SKM-1 treated with dmso at 0.1 percent for 144 hours (cell line): Measurements from ENCODE around the gene MCRIP2.

Experiments used
- DNase-seq: peaks from one replicate; lab custom pipeline; 2025; ENCODE audit not compliant: unreplicated experiment; lab: John Stamatoyannopoulos, UW

The MCRIP2 gene

DNA sequence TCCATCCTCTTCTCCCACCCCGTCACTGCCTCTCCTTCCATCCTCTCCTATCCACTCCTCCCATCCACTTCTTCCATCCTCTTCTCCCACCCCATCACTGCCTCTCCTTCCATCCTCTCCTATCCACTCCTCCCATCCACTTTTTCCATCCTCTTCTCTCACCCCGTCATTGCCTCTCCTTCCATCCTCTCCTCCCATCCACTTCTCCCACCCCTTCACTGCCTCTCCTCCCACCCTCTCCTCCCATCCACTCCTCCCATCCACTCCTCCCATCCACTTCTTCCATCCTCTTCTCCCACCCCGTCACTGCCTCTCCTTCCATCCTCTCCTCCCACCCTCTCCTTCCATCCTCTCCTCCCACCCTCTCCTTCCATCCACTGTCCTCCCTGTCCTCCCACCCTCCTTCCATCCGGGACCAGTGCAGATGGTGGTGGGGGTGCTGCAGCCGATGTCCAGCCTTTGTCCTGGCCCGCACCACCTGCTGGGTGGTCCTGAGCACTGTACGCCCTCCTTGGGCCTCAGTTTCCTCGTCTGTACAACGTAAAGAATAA, 9.7 kb upstream of the MCRIP2 start:
- no peak for DNase-seq

DNA sequence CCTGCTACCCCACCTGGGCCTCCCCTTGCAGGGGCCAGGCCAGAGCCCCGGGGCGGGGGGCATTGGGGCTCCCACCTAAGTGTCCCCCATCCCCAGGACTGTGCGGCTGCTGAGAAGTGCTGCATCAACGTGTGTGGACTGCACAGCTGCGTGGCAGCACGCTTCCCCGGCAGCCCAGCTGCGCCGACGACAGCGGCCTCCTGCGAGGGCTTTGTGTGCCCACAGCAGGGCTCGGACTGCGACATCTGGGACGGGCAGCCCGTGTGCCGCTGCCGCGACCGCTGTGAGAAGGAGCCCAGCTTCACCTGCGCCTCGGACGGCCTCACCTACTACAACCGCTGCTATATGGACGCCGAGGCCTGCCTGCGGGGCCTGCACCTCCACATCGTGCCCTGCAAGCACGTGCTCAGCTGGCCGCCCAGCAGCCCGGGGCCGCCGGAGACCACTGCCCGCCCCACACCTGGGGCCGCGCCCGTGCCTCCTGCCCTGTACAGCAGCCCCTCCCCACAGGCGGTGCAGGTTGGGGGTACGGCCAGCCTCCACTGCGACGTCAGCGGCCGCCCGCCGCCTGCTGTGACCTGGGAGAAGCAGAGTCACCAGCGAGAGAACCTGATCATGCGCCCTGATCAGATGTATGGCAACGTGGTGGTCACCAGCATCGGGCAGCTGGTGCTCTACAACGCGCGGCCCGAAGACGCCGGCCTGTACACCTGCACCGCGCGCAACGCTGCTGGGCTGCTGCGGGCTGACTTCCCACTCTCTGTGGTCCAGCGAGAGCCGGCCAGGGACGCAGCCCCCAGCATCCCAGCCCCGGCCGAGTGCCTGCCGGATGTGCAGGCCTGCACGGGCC, 8.9 kb upstream of the MCRIP2 start:
- DNase-seq = no peak

GRCh38 chr16:633336-634050, 8.1 kb upstream of the MCRIP2 start:
- no peak for DNase-seq

DNA sequence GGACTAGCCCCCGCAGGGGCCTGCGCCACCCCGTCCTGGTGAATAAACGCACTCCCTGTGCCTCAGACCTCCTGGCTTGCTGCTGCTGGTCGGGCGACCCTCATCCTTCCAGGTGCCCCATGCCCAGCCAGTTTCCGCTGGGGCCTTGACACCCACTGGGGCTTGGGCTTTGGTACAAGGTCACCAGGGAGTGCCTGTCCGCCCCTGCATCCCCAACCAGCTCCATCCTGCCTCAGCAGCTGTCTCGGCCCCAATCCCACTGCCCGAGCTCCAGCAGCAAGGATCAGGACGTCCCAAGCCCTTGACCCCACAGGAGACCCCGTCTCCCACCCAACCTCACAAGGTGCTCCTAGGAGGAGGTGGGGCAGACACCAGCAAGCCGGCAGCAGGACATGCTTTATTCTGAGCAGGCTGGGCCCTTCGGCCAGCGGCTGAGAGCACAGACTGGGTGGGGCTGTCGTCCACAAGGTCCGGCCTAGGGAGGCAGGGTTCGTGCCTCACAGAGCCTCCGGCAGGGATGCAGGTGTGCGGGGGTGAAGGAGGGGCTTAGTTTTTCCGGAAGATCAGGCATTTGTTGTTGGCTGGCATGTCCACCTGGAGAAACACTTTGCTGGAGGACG, 7.5 kb upstream of the MCRIP2 start:
- DNase-seq = no peak

DNA sequence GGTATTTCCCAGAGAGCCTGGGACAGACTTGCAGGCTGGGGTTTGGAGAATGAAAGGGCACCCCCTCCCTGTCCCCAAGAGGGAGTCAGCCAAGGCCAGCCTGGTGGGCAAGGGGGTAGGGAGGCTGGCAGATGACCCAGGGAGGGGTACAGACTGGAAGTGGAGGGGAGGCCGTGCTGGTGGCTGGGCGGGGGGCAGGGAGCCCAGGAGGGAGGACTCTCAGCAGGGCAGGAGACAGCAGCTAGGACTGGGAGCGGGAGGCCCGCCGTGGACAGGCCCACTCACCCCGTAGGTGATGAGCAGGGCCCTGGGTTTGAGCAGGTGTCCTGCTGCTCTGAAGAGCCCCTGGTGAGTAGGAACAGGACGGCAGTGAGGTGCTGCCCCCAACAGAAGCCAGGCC, 6.6 kb upstream of the MCRIP2 start:
- DNase-seq = no peak

GRCh38 chr16:635573-636205, 5.9 kb upstream of the MCRIP2 start:
- DNase-seq = no peak

DNA sequence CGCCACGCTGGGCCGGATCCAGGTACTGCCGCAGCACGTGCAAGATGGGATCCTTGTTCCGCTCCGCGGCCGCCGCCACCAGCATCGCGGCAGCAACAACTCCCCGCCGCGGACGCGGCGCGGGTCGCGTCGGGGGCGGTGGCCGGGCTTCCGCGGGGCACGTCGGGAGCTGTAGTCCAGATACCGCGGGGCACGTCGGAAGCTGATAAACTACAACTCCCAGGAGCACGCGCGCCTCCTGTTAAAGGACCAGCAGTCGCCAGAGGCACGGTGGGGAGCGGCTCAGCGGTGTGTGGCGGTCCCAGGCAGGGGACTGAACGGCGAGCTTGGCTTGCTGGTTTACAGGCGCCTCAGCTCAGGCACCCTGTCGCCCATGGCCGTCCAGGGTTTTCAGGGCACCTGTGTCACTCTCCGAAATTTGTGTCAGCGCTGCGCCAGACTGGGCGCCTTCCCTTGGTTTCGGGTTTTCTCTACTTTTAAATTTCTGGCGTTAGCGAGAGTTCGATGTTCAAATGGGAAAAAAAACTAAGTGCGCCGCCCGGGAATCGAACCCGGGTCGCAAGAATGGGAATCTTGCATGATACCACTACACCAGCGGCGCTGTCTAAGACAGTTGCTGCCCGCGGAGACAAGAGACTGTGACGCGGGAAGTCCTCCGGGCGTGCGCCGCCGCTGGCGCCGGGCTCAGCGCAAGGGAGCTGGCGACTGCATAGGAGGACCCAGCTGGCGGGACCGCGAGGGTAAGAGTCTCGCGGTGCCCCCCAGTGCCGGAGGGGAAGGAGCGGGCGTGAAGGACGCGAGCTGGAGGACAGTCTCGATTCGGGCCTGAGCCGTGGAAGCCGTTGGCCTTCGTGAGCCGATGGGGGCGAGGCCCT, 5.2 kb upstream of the MCRIP2 start, which contains the start of gene METTL26:
Gene METTL26, minus strand, starts transcription at position 100 of the 875 bp plus-strand sequence. Its CDS starts 15 bp downstream, at position 85.
- DNase-seq = peak; percentile 93

DNA sequence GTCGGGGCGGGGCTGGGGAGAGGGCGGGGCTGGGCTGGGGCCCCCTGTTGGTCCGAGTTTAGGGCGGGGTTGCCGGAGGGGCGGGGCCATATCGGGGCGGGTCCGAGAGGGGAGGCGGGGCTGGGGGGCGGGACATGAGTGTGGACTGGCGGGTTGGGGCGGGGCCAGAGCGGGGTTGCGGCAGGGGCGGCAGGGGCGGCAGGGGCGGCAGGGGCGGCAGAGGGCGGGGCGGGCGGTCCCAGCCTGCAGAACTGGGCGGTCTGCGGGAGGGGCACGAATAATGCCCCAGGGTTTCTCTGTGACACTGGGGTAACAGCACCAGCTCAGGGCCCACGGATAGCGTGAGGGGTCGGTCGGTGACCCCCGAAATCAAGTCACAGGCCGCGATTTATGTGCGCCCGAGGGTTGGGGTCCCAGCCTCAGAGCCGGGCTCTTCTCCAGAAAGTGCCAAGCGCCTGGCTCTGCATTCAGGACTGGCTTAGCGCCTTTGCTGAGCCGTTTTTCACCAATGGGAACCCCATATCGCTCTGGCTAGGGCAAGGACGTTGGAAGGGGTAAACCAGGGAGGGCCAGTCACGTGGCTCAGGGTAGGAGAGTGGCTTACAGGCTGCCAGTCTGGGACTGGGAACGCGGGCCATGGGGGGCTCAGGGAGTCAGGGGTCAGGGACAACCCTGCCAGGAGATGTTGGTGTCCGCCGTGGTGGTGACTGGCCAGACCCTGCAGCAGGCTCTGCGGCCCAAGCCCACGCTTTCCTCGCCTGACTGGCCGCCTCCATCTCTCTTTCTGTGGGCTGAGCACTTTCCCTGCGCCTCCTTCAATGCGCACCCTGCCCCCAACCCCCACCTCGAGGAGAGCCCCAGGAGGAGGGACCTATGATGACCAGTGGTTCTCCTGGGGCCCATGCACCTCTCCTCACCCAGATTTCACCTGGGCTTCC, 4.3 kb upstream of the MCRIP2 start:
- DNase-seq = peak; percentile 3

GRCh38 chr16:638034-638543, 3.5 kb upstream of the MCRIP2 start:
- DNase-seq = no peak

- no peak for DNase-seq
Observed at GRCh38 chr16:638836-639235, 2.8 kb upstream of the MCRIP2 start.

- no peak for DNase-seq
Observed at GRCh38 chr16:640614-641013, 1.0 kb upstream of the MCRIP2 start.

DNA sequence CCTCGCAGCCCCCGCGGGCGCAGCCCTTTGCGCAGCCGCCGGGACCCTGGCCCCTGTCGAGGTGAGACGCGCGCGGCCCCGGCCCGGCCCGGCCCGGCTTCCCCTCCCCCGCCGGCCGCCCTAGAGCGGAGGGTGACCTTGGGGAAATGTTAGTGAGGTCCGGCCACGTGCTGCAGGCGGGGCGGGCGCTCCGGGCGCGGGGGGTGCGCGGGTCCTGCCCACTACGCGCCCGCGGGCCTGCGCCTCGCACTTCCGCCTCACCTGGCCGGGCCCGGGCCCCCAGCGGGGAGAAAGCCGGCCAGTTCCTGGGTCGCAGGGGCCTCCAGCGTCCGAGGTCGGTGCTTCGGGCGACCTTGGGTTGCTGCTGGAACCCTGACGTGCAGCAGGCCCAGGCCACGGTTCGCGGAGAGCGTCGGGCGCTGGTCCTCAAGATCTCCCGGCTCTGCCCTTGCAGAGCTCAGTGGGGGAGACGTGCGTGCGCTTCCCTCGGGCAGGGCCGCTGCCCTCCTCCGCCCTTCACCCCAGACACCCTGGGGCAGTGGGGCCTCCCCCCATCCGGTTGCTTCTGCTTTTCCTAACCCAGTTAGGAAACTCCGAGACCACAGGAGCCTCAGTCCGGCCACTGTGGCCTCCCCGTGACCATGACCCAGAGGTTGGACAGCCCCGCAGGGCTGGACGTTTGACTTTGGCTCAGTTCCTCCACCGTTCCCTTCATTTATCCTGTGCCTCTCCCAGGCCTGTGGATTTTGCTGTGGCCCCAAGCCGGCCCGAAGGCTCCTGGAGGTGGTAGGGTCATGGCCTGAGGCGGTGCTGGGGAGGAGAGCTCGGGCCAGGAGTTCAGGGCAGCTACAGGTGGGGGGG, 791 bp downstream of the MCRIP2 start:
- peak; percentile 78 for DNase-seq

GRCh38 chr16:643050-643368, 1.4 kb downstream of the MCRIP2 start:
- no peak for DNase-seq

DNA sequence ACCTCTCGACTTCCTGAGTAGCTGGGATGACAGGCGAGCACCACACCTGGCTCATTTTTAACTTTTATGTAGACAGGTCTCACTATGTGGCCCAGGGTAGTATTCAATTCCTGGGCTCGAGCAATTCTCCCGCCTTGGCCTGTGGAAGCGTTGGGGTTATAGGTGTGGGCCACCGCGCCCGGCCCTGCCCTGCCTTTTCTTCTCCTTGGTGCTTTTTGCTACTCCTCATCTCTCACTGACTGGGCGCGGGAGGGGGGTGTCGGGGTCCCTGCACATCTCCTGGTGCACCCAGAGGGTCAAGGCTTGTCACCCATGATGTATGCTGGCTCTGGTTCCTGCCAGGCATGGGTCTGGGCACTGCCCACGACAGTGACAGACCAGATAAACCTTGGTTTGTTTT, 2.9 kb downstream of the MCRIP2 start:
- DNase-seq = no peak

GRCh38 chr16:645852-646678, 4.4 kb downstream of the MCRIP2 start:
- DNase-seq = no peak

DNA sequence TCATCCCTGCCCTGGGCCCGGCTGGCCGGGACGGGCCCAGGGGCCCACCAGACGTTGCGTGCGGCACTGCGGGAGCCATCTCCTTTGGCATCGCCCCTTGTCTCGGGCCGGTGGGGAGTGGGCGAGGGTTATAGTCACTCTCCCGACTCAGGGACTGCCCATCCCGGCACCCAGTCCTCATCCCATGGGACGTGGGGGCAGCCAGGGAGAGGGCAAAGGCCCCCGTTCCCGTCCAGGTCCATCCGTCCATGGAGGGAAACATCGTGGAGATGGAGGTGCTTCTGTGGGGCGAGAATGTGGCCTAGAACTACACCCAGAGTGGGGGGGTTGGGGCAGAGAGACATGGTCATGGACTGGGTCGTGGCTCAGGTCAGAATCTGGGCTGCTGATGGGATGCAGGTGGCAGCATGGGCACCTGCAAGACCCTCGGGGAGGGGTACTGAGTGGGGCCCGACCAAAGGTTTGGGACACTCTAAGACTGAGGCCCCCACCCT, 5.1 kb downstream of the MCRIP2 start:
- DNase-seq = no peak
